ENCODE data around the gene ADGRL2.

ADGRL2 gene

DNA sequence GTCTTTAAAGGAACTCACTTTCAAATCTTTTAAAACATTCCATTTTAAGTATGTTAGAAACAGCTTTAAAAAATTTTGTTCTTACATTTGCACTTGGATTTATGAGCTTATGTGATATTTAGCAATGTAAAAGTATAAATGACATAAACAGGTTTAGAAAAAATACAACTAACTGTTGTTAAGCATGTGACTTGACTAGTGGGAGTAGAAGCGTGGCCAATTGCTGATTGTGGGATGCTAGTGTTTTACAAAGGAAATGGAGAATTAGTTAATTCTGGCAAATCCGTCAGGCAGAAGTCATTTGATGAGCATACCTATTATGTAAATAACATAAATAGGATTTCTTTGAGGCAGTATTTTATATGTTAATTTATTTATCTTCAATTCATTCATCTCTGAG, 175.8 kb downstream of the ADGRL2 start:
- peaks cover 40% of the 10 kb centered on the region for H3K36me3 ChIP-seq (ENCODE audit: insufficient read depth, insufficient read length, low read length)
- no peak overlapping the region for H3K4me3 ChIP-seq (ENCODE audit: insufficient read length, low read depth)
- no peaks in the 10 kb centered on the region for H3K4me1 ChIP-seq (ENCODE audit: insufficient read depth, insufficient read length)
- no peaks in the 10 kb centered on the region for H3K27me3 ChIP-seq (ENCODE audit: insufficient read depth, insufficient read length)
- H3K9me3 ChIP-seq (ENCODE audit: insufficient read depth, low read length) = no peaks in the 10 kb centered on the region
- TF ChIP-seq SUZ12 (IDR thresholded peaks at IDR 0.05; ENCODE audit: extremely low read depth, insufficient read depth, insufficient read length) = no peak
- DNase-seq (ENCODE audit: low read depth, low spot score) = no peak
- H3K9ac ChIP-seq (ENCODE audit: insufficient read length, low read depth) = no peak overlapping the region

DNA sequence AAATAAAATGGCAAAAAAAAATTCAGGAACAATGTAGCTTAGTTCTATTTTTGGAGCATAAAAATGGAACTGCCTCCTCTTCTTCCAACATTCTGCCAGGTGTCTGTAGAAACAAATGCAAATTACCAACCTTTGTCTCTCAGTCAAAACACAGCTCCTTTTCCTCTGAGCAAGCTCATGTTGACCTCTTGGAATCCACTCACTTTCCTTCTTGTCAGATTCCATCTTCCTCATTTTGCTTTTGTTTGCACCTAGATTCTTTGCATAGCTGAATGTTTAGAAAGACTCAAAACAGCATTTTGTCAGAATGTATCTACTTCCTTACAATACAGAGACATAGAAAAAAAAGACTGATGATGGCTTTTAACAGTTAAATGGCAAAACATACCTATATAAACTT, 178.2 kb downstream of the ADGRL2 start:
- Histone ChIP-seq H3K4me1 (ENCODE audit: insufficient read depth, insufficient read length) (no peaks in the 10 kb centered on the region), H3K9ac (ENCODE audit: insufficient read length, low read depth) (no peak overlapping the region), H3K9me3 (ENCODE audit: insufficient read depth, low read length) (no peaks in the 10 kb centered on the region), H3K4me3 (ENCODE audit: insufficient read length, low read depth) (no peak overlapping the region), H3K27me3 (ENCODE audit: insufficient read depth, insufficient read length) (no peaks in the 10 kb centered on the region), H3K36me3 (ENCODE audit: insufficient read depth, insufficient read length, low read length) (peaks cover 37% of the 10 kb centered on the region)
- no peak for TF ChIP-seq YY1 (IDR thresholded peaks at IDR 0.05; ENCODE audit: insufficient read depth, insufficient read length)
- no peak for TF ChIP-seq SUZ12 (IDR thresholded peaks at IDR 0.05; ENCODE audit: extremely low read depth, insufficient read depth, insufficient read length)
- TF ChIP-seq ZNF274 (IDR thresholded peaks at IDR 0.05; ENCODE audit: low read depth, low read length) = no peak
- DNase-seq (ENCODE audit: low read depth, low spot score) = peak; percentile 59

- H3K9ac ChIP-seq (ENCODE audit: insufficient read length, low read depth) = no peak overlapping the region
- no peaks in the 10 kb centered on the region for H3K27me3 ChIP-seq (ENCODE audit: insufficient read depth, insufficient read length)
- no peaks in the 10 kb centered on the region for H3K4me1 ChIP-seq (ENCODE audit: insufficient read depth, insufficient read length)
- TF ChIP-seq YY1 (IDR thresholded peaks at IDR 0.05; ENCODE audit: insufficient read depth, insufficient read length) = no peak
- TF ChIP-seq ZNF274 (IDR thresholded peaks at IDR 0.05; ENCODE audit: low read depth, low read length) = no peak
- TF ChIP-seq SUZ12 (IDR thresholded peaks at IDR 0.05; ENCODE audit: extremely low read depth, insufficient read depth, insufficient read length) = no peak
- DNase-seq (ENCODE audit: low read depth, low spot score) = no peak
- H3K9me3 ChIP-seq (ENCODE audit: insufficient read depth, low read length) = no peaks in the 10 kb centered on the region
- H3K36me3 ChIP-seq (ENCODE audit: insufficient read depth, insufficient read length, low read length) = peaks cover 56% of the 10 kb centered on the region
- H3K4me3 ChIP-seq (ENCODE audit: insufficient read length, low read depth) = no peak overlapping the region
These were observed 181.8 kb downstream of the ADGRL2 start for GRCh38 chr1:81982523-81982922.

GRCh38 chr1:81989524-81989923, 188.8 kb downstream of the ADGRL2 start:
- TF ChIP-seq YY1 (IDR thresholded peaks at IDR 0.05; ENCODE audit: insufficient read depth, insufficient read length) (no peak), SUZ12 (IDR thresholded peaks at IDR 0.05; ENCODE audit: extremely low read depth, insufficient read depth, insufficient read length) (no peak), ZNF274 (IDR thresholded peaks at IDR 0.05; ENCODE audit: low read depth, low read length) (no peak)
- H3K4me3 ChIP-seq (ENCODE audit: insufficient read length, low read depth) = no peak overlapping the region
- H3K36me3 ChIP-seq (ENCODE audit: insufficient read depth, insufficient read length, low read length) = peaks cover 67% of the 10 kb centered on the region
- H3K27me3 ChIP-seq (ENCODE audit: insufficient read depth, insufficient read length) = no peaks in the 10 kb centered on the region
- no peak for DNase-seq (ENCODE audit: low read depth, low spot score)
- H3K9ac ChIP-seq (ENCODE audit: insufficient read length, low read depth) = no peak overlapping the region
- H3K4me1 ChIP-seq (ENCODE audit: insufficient read depth, insufficient read length) = no peaks in the 10 kb centered on the region
- no peaks in the 10 kb centered on the region for H3K9me3 ChIP-seq (ENCODE audit: insufficient read depth, low read length)

DNA sequence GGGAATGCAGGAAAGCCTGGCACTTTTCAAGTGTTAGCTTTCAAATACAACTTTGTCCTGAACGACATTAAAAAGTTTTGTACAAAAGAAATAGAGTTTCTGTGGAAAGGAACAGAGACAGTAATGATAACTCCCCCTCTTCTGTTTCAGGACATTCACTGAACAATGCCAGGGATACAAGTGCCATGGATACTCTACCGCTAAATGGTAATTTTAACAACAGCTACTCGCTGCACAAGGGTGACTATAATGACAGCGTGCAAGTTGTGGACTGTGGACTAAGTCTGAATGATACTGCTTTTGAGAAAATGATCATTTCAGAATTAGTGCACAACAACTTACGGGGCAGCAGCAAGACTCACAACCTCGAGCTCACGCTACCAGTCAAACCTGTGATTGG, 189.5 kb downstream of the ADGRL2 start:
- H3K27me3 ChIP-seq (ENCODE audit: insufficient read depth, insufficient read length) = no peaks in the 10 kb centered on the region
- TF ChIP-seq ZNF274 (IDR thresholded peaks at IDR 0.05; ENCODE audit: low read depth, low read length) (no peak), YY1 (IDR thresholded peaks at IDR 0.05; ENCODE audit: insufficient read depth, insufficient read length) (no peak)
- H3K9me3 ChIP-seq (ENCODE audit: insufficient read depth, low read length) = no peaks in the 10 kb centered on the region
- H3K9ac ChIP-seq (ENCODE audit: insufficient read length, low read depth) = no peak overlapping the region
- H3K4me1 ChIP-seq (ENCODE audit: insufficient read depth, insufficient read length) = no peaks in the 10 kb centered on the region
- peaks cover 60% of the 10 kb centered on the region for H3K36me3 ChIP-seq (ENCODE audit: insufficient read depth, insufficient read length, low read length)
- no peak for DNase-seq (ENCODE audit: low read depth, low spot score)
- H3K4me3 ChIP-seq (ENCODE audit: insufficient read length, low read depth) = no peak overlapping the region

DNA sequence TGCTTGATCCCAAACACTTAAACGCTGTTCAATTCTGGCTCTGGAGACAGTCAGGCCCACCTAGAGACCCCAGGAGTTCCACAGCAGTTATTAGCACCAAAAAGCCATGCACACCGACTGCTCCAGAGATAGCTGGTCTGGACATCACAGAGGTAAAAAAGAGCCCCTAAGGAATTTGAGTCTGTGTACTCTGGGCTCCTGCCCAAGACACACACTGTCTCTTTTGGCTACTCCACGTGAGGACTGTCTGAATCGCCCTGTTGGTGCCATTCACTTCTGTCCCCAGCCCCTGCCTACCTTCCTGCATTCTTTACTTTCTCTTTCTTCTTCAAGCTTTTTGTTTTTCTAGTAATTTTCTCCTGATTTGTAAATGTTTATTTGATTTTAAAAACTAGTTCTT, 197.4 kb downstream of the ADGRL2 start:
- Histone ChIP-seq H3K9me3 (ENCODE audit: insufficient read depth, low read length) (no peaks in the 10 kb centered on the region), H3K4me1 (ENCODE audit: insufficient read depth, insufficient read length) (no peaks in the 10 kb centered on the region), H3K27me3 (ENCODE audit: insufficient read depth, insufficient read length) (no peaks in the 10 kb centered on the region), H3K4me3 (ENCODE audit: insufficient read length, low read depth) (no peak overlapping the region), H3K9ac (ENCODE audit: insufficient read length, low read depth) (no peak overlapping the region), H3K36me3 (ENCODE audit: insufficient read depth, insufficient read length, low read length) (no peaks in the 10 kb centered on the region)
- no peak for TF ChIP-seq YY1 (IDR thresholded peaks at IDR 0.05; ENCODE audit: insufficient read depth, insufficient read length)
- TF ChIP-seq ZNF274 (IDR thresholded peaks at IDR 0.05; ENCODE audit: low read depth, low read length) = no peak
- no peak for TF ChIP-seq SUZ12 (IDR thresholded peaks at IDR 0.05; ENCODE audit: extremely low read depth, insufficient read depth, insufficient read length)
- DNase-seq (ENCODE audit: low read depth, low spot score) = no peak

DNA sequence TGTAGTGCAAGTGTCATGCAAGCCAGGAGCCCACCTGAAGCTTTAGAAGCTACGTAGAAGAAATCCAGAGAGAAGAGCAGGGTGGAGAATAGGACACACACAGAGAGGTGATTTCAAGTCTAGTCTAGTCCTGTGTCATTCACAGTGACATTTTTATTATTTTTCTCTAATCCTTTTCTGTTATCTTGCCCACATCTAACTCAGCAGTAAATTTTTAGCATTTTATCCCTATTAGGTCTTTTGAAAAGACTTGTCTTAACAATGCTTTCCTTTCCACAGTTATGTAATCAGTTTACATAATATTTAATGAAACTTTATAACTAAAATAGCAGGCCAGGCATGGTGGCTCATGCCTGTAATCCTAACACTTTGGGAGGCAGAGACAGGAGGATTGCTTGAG, 198.6 kb downstream of the ADGRL2 start:
- no peak overlapping the region for H3K9ac ChIP-seq (ENCODE audit: insufficient read length, low read depth)
- no peaks in the 10 kb centered on the region for H3K27me3 ChIP-seq (ENCODE audit: insufficient read depth, insufficient read length)
- H3K4me3 ChIP-seq (ENCODE audit: insufficient read length, low read depth) = no peak overlapping the region

DNA sequence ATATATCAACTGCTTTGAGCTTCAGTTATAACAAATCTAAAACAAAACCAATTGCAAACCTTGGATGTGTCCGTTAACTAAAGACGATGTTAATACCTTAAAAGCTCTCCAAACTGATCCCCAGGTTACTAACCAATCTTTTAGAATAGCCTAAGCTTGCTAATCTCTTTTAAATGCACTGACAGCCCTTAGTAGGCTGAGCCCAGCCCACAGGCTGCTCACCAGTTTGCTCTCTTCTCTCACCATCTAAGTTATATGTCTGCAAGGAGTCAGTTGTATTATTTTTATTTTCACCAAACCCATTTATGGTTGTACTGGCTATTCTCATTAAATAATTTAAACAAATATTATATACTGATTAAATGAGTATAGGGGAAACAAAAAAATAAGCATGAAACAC, 199.5 kb downstream of the ADGRL2 start:
- Histone ChIP-seq H3K4me3 (ENCODE audit: insufficient read length, low read depth) (no peak overlapping the region), H3K4me1 (ENCODE audit: insufficient read depth, insufficient read length) (no peaks in the 10 kb centered on the region), H3K36me3 (ENCODE audit: insufficient read depth, insufficient read length, low read length) (no peaks in the 10 kb centered on the region), H3K9me3 (ENCODE audit: insufficient read depth, low read length) (no peaks in the 10 kb centered on the region), H3K27me3 (ENCODE audit: insufficient read depth, insufficient read length) (no peaks in the 10 kb centered on the region), H3K9ac (ENCODE audit: insufficient read length, low read depth) (no peak overlapping the region)
- no peak for DNase-seq (ENCODE audit: low read depth, low spot score)
- TF ChIP-seq ZNF274 (IDR thresholded peaks at IDR 0.05; ENCODE audit: low read depth, low read length) (no peak), SUZ12 (IDR thresholded peaks at IDR 0.05; ENCODE audit: extremely low read depth, insufficient read depth, insufficient read length) (no peak), YY1 (IDR thresholded peaks at IDR 0.05; ENCODE audit: insufficient read depth, insufficient read length) (no peak)

More for the DNA sequence above, 198.6 kb downstream of the ADGRL2 start:
- Histone ChIP-seq H3K4me1 (ENCODE audit: insufficient read depth, insufficient read length) (no peaks in the 10 kb centered on the region), H3K36me3 (ENCODE audit: insufficient read depth, insufficient read length, low read length) (no peaks in the 10 kb centered on the region), H3K9me3 (ENCODE audit: insufficient read depth, low read length) (no peaks in the 10 kb centered on the region)
- DNase-seq (ENCODE audit: low read depth, low spot score) = no peak
- no peak for TF ChIP-seq YY1 (IDR thresholded peaks at IDR 0.05; ENCODE audit: insufficient read depth, insufficient read length)
- no peak for TF ChIP-seq ZNF274 (IDR thresholded peaks at IDR 0.05; ENCODE audit: low read depth, low read length)
- TF ChIP-seq SUZ12 (IDR thresholded peaks at IDR 0.05; ENCODE audit: extremely low read depth, insufficient read depth, insufficient read length) = no peak

Measured in NT2/D1 (cell line).